Dedifferentiated amniotic fluid mesenchymal stem cell (primary cell): Measurements from ENCODE around the gene EXPH5.
"Not testable (repeated sequence)": the region's sequence is repeated elsewhere in the genome, so short reads cannot be mapped to it uniquely, and the experiment has no call there.

Experiments
- DNase-seq: peaks from one replicate; pipeline ENCODE4 v3.0.0-alpha.2; 2016; ENCODE audit errors: extremely low spot score

The EXPH5 gene

GRCh38 chr11:108599978-108600377 is 6.4 kb upstream of the EXPH5 start:
- DNase-seq: no peak

DNA sequence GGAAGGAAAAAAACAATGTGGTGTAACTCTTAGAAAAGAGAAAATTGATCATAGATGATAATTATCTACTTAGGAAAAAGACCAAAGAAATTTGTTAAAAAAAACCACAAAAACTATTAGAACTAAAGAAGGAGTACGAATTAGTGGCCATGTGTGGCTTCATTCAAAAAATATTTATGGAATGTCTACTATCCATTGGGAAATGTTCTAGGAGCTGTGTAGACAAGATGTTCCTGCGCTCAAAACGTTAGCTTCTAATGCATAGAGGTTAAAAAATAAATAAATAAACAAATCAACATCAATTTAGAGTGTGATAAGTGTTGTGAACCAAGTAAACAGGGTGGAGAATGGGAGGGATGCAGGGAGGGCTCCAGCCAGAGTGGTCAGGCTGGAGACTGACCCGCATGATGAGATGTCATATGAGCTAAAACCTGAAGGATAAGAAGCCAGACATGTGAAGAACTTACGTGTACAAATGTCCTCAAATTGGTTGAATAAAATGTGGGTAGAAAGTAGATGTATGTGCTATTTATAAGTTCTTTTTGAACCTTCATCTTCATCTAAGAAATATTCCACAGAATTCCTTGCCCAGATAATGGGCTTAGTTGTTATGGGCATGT is 4.3 kb upstream of the EXPH5 start:
- DNase-seq: no peak

- DNase-seq: no peak
Observed at GRCh38 chr11:108596701-108597100, 3.1 kb upstream of the EXPH5 start.

GRCh38 chr11:108593923-108594434 is 411 bp upstream of the EXPH5 start:
- DNase-seq: no peak

- DNase-seq: no peak
Observed at GRCh38 chr11:108592591-108593213, 866 bp downstream of the EXPH5 start.

DNA sequence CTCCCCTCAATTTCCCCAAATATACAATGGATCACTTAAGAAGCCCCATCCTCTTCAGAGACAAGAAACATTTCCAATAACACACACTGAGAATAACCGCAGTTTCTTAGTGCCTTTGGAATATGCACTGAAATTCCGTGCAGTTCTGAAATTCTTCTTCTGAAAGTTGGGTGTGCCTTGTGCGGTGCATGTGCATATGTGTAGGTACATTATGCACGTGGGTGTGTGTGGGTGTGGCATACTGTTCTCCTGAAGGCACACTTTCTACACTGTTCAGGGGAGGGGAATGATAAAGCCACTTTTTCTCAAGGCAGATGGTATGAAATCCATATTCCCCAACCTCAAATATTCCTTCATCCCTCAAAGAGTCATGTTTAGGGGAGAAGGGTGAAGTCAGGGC is 1.7 kb downstream of the EXPH5 start:
- DNase-seq: no peak

DNA sequence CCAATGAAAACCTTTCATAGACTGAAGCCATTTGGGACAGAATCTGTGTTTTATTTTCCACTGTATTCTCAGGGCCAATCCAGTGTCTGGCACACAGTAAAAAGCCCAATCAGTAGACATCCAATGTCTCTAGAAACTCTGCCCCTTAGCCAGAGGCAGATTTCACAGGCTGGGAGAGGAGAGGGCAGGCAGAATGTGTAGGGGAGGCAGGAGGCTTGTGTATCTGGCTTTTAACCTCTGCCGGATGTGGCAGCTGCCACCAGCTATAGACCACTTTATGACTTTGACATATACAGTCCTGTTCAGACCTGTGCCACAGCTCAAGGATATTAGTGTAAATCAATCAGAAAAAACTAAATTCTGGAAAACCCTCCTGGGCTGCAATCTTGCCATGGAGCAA is 4.4 kb downstream of the EXPH5 start:
- no peak for DNase-seq

- DNase-seq: no peak
Observed at GRCh38 chr11:108588287-108588686, 5.3 kb downstream of the EXPH5 start.

DNA sequence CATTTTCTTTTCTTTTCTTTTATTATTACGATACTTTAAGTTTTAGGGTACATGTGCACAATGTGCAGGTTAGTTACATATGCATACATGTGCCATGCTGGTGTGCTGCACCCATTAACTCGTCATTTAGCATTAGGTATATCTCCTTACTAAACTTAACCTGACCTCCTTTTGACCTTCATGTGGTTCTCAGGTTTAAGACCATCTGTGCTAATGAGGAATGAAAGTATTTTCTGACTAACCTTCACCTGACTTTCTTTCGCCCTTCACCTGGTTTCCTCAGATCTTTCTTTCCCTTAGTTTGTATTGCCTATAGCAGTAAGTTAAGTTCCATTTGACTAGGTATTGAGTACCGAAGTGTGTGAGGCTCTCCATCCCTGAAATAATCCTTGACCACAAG is 6.5 kb downstream of the EXPH5 start:
- DNase-seq: no peak

GRCh38 chr11:108586600-108586999 is 7.0 kb downstream of the EXPH5 start:
- DNase-seq: no peak

DNA sequence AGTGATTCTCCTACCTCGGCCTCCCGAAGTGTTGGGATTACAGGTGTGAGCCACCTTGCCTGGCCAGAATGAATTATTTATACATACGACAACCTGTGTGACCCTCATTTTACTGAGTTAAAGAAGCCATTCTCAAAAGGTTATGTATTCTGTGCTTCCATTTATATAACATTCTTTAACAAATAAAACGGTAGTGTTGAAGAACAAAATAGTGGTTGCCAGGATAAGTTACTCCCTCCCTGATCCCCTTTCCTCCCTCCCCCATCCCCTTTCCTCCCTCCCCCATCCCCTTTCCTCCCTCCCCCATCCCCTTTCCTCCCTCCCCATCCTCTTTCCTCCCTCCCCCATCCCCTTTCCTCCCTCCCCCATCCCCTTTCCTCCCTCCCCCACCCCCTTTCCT is 7.4 kb downstream of the EXPH5 start:
- DNase-seq: not testable (repeated sequence)

DNA sequence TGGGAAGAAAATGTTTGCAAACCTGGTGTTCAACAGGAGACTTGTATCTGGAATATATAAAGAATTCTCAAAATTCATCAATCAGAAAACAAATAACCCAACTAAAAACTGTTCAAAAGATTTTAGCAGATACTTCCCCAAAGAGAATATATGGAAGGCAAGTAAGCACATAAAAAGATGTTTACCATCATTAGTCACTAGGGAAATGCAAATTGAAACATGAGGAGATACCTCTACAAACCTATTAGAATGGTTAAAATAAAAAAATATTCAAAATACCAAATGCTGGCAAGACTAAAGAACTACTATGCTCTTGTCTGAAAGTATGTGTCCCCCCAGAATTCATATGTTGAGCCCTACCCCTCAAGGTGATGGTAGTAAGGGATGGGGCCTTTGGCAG is 8.6 kb downstream of the EXPH5 start:
- no peak for DNase-seq

DNA sequence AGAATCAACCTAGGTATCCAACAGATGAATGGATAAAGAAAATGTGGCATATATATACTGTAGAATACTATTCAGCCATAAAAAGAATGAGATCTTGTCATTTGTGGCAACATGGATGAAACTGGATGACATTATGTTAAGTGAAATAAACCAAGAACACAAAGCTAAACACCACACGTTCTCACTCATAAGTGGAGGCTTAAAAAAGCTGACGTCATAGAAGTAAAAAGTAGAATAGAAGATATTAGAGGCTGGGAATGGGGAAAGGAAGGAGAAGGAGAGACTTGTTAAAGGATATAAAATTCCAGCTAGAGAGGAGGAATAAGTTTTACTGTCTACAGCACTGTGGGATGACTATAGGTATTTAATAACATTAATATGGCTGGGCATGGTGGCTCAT is 12.9 kb downstream of the EXPH5 start:
- DNase-seq: no peak

DNA sequence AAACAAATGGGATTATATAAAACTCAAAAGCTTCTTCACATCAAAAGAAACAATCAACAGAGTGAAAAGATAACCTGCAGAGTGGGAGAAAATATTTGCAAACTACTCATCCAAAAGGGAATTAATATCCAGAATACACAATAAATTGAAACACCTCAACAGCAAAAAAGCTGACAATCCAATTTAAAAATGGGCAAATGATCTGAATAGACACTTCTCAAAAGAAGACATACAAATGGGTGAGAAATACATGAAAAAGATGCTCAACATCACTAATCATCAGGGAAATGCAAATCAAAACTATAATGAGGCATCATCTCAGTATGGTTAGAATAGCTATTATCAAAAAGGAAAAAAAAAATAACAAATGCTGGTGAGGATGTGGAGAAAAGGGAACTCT is 13.5 kb downstream of the EXPH5 start:
- DNase-seq: no peak

DNA sequence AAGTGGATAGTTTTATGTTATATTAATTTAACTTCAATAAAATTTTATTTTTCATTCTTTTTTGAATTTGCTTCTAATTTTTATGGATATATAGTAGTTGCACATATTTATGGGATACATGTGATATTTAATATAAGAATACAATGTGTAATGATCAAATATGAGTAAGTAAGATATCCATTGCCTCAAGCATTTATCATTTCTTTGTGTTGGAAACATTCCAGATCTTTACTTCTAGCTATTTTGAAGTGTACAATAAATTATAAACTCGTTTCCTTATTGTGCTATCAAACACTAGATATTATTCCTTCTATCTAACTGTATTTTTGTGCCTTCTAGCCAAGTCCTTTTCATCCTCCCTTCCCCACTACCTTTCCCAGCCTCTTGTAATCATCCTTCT is 17.0 kb downstream of the EXPH5 start:
- no peak for DNase-seq

GRCh38 chr11:108574675-108575074 is 18.9 kb downstream of the EXPH5 start:
- no peak for DNase-seq

- DNase-seq: no peak
Observed at GRCh38 chr11:108571001-108571400, 22.6 kb downstream of the EXPH5 start.

GRCh38 chr11:108569896-108570295 is 23.7 kb downstream of the EXPH5 start:
- DNase-seq: no peak

- DNase-seq: no peak
Observed at GRCh38 chr11:108568195-108568858, 25.2 kb downstream of the EXPH5 start.

DNA sequence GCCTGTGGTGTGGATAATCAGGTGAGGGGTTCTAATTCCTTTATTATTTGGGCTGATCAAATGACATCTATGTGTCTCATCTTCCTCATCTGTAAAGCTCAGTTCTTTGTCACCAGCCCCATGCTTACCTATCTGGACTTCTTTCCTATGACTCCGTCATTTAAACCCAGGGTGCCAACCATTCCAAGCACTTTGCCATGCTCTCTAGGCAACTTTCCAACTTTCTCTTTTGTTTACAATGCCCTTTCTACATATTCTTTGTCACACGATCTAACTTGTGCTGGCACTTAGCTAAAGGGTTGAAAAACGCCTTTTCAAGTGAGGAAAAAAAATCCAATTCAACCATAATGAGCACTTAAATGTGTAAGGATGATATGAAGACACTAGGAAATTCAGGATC is 27.9 kb downstream of the EXPH5 start:
- DNase-seq: no peak

DNA sequence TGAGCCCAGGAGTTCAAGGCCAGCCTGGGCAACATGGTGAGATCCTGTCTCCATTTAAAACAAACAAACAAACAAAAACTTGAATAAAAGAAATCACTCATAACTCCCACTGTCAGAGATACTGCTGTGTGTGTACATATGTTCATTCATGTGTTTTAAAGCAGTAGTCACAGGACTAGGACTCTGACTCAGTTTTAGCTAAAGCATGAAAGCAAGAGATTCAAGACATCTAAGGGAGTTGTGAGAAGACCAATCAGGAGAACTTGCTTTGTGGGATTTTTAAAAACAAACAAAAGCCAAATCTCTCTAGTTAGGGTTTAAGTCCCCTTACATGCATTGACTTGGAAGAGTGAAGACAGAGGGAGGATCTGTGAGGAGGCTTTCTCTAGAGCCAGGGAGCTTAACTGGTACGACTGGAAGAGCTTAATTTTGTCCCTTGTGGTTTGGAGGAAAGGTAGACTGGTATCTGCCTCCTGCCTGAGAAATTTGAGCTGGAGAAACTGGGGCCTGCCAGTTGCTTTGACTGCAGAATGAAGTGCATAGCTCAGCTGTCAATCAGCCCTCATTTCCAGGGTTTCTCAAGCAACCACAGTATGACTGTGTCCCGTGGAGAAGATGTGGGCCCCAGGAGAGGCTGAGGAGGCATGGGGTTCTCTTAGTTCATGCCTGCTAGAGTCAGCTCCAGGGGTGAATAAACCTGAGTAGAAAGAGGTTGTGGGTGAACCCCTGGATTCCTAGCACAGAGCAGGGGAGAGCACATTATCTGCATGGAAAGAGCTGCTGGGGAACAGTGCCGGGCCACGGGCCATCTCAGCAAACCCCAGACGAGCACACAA is 30.6 kb downstream of the EXPH5 start:
- no peak for DNase-seq

GRCh38 chr11:108561535-108561991 is 32.0 kb downstream of the EXPH5 start:
- DNase-seq: peak; percentile 39
